K562 (cell line): Measurements from ENCODE around the gene GTPBP6. TPM values are rescaled to one million over a fixed set of nuclear protein-coding genes. Genes with fewer than 3 reads are reported as not detected.
A peak's percentile ranks its signal among the peaks of the same experiment; 100 is the strongest.

Source experiments
- ARHGAP35 ChIP-seq: fragments of 450-650 bp; IDR thresholded peaks from 2 replicates; pipeline ENCODE4 v1.6.1; 2018; ENCODE audit not compliant: partially characterized antibody
- BCOR ChIP-seq: fragments of 450-650 bp; IDR thresholded peaks from 2 replicates; pipeline ENCODE4 v1.6.1; 2016
- E2F8 ChIP-seq: fragments of 450-650 bp; IDR thresholded peaks from 2 replicates; pipeline ENCODE4 v1.7.1; 2018; ENCODE audit warnings: mild to moderate bottlenecking, low read depth; ENCODE audit not compliant: partially characterized antibody
- EP400 ChIP-seq: fragments of 450-650 bp; IDR thresholded peaks from 2 replicates; pipeline ENCODE4 v1.6.1; 2017; ENCODE audit warnings: antibody characterized with exemption, mild to moderate bottlenecking, moderate library complexity
- MNT ChIP-seq, 2 experiments: fragments of 450-650 bp; conservative IDR thresholded peaks; 2 replicates each; pipeline ENCODE4 v1.6.1; 2017; ENCODE audit warnings: mild to moderate bottlenecking in 2 of 2, moderate library complexity in 2 of 2
- MYC ChIP-seq, 2 experiments: fragments of 250-450 bp in 1 of 2; sonication (Bioruptor Pico) in 1 of 2; IDR thresholded peaks; 2 replicates each; pipeline versions ENCODE4 v1.5.1 to v1.6.1; 2012 to 2021; ENCODE audit warnings: low read depth in 2 of 2, borderline replicate concordance in 1 of 2, improper control_type of control experiment in 1 of 2, low read length in 1 of 2, mild to moderate bottlenecking in 1 of 2, moderate library complexity in 1 of 2
- NFE2L1 ChIP-seq: fragments of 450-650 bp; IDR thresholded peaks from 2 replicates; pipeline ENCODE4 v1.6.1; 2016; ENCODE audit warnings: missing genetic modification characterization, low read depth, mild to moderate bottlenecking, missing compliant biosample characterization, moderate library complexity, borderline replicate concordance
- POLR2G ChIP-seq: fragments of 200-400 bp; formaldehyde crosslinking; IDR thresholded peaks from 2 replicates; pipeline ENCODE4 v1.6.1; 2017; ENCODE audit warnings: low read depth, mild to moderate bottlenecking, antibody characterized with exemption, low read length, moderate library complexity
- REST ChIP-seq, 2 experiments: fragments of 450-650 bp; formaldehyde crosslinking in 1 of 2; IDR thresholded peaks; 2 replicates each; pipeline versions ENCODE4 v1.4.0 to v1.6.1; 2014 to 2020; ENCODE audit warnings: mild to moderate bottlenecking in 2 of 2, borderline replicate concordance in 1 of 2, low read depth in 1 of 2
- SIRT6 ChIP-seq: IDR thresholded peaks from one replicate; pipeline ENCODE4 v1.6.1; 2012; ENCODE audit warnings: low read depth, mild to moderate bottlenecking, control low read depth, inconsistent platforms, low read length, moderate library complexity
- TFAP4 ChIP-seq: sonication (generic); formaldehyde crosslinking; IDR thresholded peaks from 2 replicates; pipeline ENCODE4 v1.8.0; 2022; ENCODE audit warnings: missing genetic modification reagents, mild to moderate bottlenecking, moderate library complexity, borderline replicate concordance
- ZNF384 ChIP-seq: IDR thresholded peaks from 2 replicates; pipeline ENCODE4 v1.6.1; 2012; ENCODE audit warnings: low read depth, low read length, improper control_type of control experiment
- polyA plus RNA-seq, 8 experiments: library from polyadenylated mRNA; depleted of rRNA in 4 of 8; stranded (reverse) in 5 of 8; unstranded in 3 of 8; fragments of >200 nt; fragmentation: Nextera tagmentation in 2 of 8; fragmentation: Illumina TruSeq in 1 of 8; extraction: Ambion mirVana in 2 of 8; extraction: Trizol in 1 of 8; gene quantifications; 2 replicates each; pipeline versions ENCODE4 v1.2.1 to v1.2.3, GENCODE V29; 2011 to 2014; ENCODE audit warnings: inconsistent platforms in 1 of 8, missing spikeins in 1 of 8
- total RNA-seq, 7 experiments: library from RNA; depleted of rRNA in 6 of 7; stranded (reverse); fragments of >200 nt in 6 of 7; fragmentation: Illumina TruSeq in 2 of 7; extraction: Trizol in 2 of 7; gene quantifications; 2 replicates each; pipeline versions ENCODE4 v1.2.1 to v1.2.3, GENCODE V29; 2011 to 2021; ENCODE audit warnings: low replicate concordance in 1 of 7

The GTPBP6 gene
- total and polyA plus RNA-seq, 9 of the 15 experiments (the other 6 are each of a cell fraction or from before 2014, with no cell fraction given): 0.24 to 35.2 (median 8.0) TPM

GRCh38 chrX:283115-283845 lies 35.3 kb downstream of the GTPBP6 start (continued):
- TF ChIP-seq E2F8 (peak; percentile 94), POLR2G (peak; percentile 77), SIRT6 (no peak), BCOR (no peak), ZNF384 (peak; percentile 94), EP400 (0 out of 2 replicates have a peak, but pooled peaks have one; percentile 20), MNT (conservative IDR thresholded peaks at IDR 0.05) (peak; percentile 32 to 55; a peak in 2 of 4 replicates), ARHGAP35 (no peak), TFAP4 (peak; percentile 42; the same call in 1 of the 2 replicates), REST (IDR thresholded peaks at IDR 0.05; ENCODE audit: borderline replicate concordance) (no peak), REST (CRISPR knock-in tag; IDR thresholded peaks at IDR 0.05; ENCODE audit: low read depth) (no peak), NFE2L1 (tag) (no peak), MYC (IDR thresholded peaks at IDR 0.05; ENCODE audit: low read depth, low read length) (peak; percentile 31; the same call in 1 of the 2 replicates), MYC (CRISPR knock-in tag; IDR thresholded peaks at IDR 0.05; ENCODE audit: borderline replicate concordance, low read depth) (no peak)
